ENCODE measurements around the gene CERCAM.

CERCAM gene

DNA sequence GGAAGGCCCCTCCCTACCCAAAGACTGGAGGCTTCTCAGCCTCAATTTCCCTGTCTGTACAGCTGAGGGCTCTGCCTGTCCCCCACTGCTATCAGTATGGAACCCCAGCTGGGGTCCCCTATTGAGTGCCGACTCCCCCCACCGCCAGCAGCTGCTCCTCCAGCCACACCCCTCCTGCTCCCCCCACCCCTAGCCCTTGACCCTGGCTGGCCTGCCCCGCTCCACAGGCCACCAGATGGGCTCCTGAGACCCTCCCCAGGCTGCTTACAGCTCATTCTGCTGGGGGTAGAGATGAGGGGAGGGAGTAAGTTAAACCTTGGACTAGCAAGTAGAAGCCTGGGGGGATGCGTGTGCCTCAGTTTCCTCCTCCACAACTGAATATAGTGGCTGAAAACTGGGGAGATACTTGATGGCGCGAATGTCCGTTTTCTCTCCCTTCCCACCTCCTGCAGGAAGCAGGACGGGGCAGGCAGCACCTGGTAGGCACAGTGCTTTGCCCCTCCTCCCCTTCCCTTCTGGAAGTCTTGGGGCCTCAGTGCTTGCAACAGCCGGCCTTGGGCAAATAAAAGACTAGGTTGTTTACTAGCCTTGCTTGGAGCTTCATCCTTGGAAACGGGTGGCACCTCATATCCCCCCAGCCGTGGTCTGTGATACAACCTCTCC, 30.4 kb upstream of the CERCAM start:
- H3K23ac ChIP-seq (ENCODE audit: low read length in 2 of 2): no peak overlapping the region
- no peak overlapping the region for H2AFZ ChIP-seq (ENCODE audit: low read depth, low read length)
- peaks cover 10% of the 10 kb centered on the region for H3K79me1 ChIP-seq (replicated peaks; ENCODE audit: low read length, poor library complexity, severe bottlenecking)
- no peak overlapping the region for H2BK15ac ChIP-seq (ENCODE audit: low read depth, poor library complexity, severe bottlenecking)
- DNase-seq: no peak
- H2BK12ac ChIP-seq (ENCODE audit: low read length in 2 of 2): no peak overlapping the region
- peaks cover 16% of the 10 kb centered on the region for H3K4me1 ChIP-seq (ENCODE audit: control insufficient read depth, insufficient read depth, low read depth, low read length)
- H2BK5ac ChIP-seq (ENCODE audit: low read depth, low read length, poor library complexity, severe bottlenecking): no peak overlapping the region
- H3K4me2 ChIP-seq (ENCODE audit: low read length, poor library complexity, severe bottlenecking): no peak overlapping the region
- H3K27me3 ChIP-seq (ENCODE audit: control insufficient read depth in 1 of 2, insufficient read depth in 1 of 2, low read length in 2 of 2): peaks cover 9 to 48% of the 10 kb centered on the region in 2 experiments
- 96% methylated on average over 10 of the region's 11 CpGs for WGBS
- H3K4me3 ChIP-seq (ENCODE audit: insufficient read depth in 1 of 2, low read depth in 1 of 2, low read length in 2 of 2): no peak overlapping the region
- no peak overlapping the region for H4K91ac ChIP-seq (ENCODE audit: low read length)
- H3K36me3 ChIP-seq (ENCODE audit: control insufficient read depth in 1 of 2, insufficient read depth in 2 of 2, low read depth in 1 of 2, low read length in 2 of 2): peaks cover 48 to 67% of the 10 kb centered on the region in 2 experiments
- H3K9me3 ChIP-seq (ENCODE audit: control insufficient read depth, low read length): no peaks in the 10 kb centered on the region
- no peak overlapping the region for H2BK120ac ChIP-seq (ENCODE audit: low read depth, low read length)
- no peak overlapping the region for H4K8ac ChIP-seq (ENCODE audit: low read length)
- H3K4ac ChIP-seq (ENCODE audit: low read depth in 1 of 2, low read length in 2 of 2): no peak overlapping the region
- H3K14ac ChIP-seq (ENCODE audit: low read length in 2 of 2): no peak overlapping the region
- H2AK5ac ChIP-seq (ENCODE audit: low read length, severe bottlenecking): no peak overlapping the region
- no peak overlapping the region for H3K18ac ChIP-seq (ENCODE audit: low read depth in 1 of 2, low read length in 2 of 2)
- no peak overlapping the region for H3K9ac ChIP-seq (ENCODE audit: low read length)
- H3K27ac ChIP-seq (ENCODE audit: low read length, poor library complexity, severe bottlenecking): no peak overlapping the region

DNA sequence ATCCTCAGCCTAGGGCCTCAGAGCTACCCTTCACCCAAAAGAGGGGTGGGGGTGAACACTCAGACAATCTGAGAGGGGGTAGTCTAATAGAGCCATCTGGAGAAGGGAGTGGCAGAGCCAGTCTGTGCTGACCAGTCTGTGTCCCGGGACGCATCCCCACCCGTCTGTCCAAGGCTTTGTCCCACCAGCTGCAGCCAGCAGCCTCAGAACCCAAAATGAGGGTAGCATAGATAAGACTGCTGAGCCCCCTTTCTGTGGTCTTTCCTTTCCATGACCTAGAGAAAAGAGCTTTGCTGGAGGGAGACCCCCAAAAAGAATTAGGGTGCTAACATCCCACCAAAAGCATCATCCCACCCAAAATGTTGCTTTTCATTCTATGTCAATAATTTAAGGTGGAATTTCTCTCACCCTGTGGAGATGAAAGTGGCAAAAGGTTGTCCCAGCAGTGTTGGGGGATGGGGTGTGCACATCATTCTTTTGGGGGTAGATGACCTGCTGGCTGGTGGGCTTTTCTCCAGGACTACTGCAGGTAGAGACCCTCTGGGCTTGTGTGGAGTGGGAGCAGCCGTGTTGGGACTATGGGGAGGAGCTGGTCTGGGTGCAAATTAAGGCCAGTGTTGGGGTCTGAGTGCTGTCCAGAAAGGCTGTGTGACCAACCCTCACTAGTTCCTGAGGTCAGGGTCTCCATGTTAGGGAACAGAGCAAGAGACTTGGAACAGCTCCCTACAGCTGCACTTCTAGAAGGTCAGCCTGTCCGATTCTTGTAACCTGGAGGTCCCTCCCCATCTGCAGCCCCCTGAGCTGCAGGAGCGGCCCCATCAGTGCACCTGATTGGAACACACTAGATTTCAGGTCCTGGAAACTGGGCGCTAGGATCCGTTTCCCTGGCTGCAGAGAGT, 29.6 kb upstream of the CERCAM start:
- 87% methylated on average over 6 of the region's 8 CpGs for WGBS
- Histone ChIP-seq H3K4me3 (ENCODE audit: insufficient read depth in 1 of 2, low read depth in 1 of 2, low read length in 2 of 2) (no peak overlapping the region), H2AK5ac (ENCODE audit: low read length, severe bottlenecking) (no peak overlapping the region), H3K18ac (ENCODE audit: low read depth in 1 of 2, low read length in 2 of 2) (no peak overlapping the region), H3K36me3 (ENCODE audit: control insufficient read depth in 1 of 2, insufficient read depth in 2 of 2, low read depth in 1 of 2, low read length in 2 of 2) (peaks cover 48 to 59% of the 10 kb centered on the region in 2 experiments), H2BK12ac (ENCODE audit: low read length in 2 of 2) (no peak overlapping the region), H3K27me3 (ENCODE audit: control insufficient read depth in 1 of 2, insufficient read depth in 1 of 2, low read length in 2 of 2) (peaks cover 15 to 49% of the 10 kb centered on the region in 2 experiments), H3K23ac (ENCODE audit: low read length in 2 of 2) (no peak overlapping the region), H2AFZ (ENCODE audit: low read depth, low read length) (no peak overlapping the region), H3K14ac (ENCODE audit: low read length in 2 of 2) (no peak overlapping the region), H2BK15ac (ENCODE audit: low read depth, poor library complexity, severe bottlenecking) (no peak overlapping the region), H3K79me1 (replicated peaks; ENCODE audit: low read length, poor library complexity, severe bottlenecking) (peaks cover 6% of the 10 kb centered on the region), H4K8ac (ENCODE audit: low read length) (no peak overlapping the region), H3K9me3 (ENCODE audit: control insufficient read depth, low read length) (no peaks in the 10 kb centered on the region), H3K4me1 (ENCODE audit: control insufficient read depth, insufficient read depth, low read depth, low read length) (peaks cover 16% of the 10 kb centered on the region), H3K27ac (ENCODE audit: low read length, poor library complexity, severe bottlenecking) (no peak overlapping the region), H4K91ac (ENCODE audit: low read length) (no peak overlapping the region), H2BK5ac (ENCODE audit: low read depth, low read length, poor library complexity, severe bottlenecking) (no peak overlapping the region), H3K4ac (ENCODE audit: low read depth in 1 of 2, low read length in 2 of 2) (no peak overlapping the region), H3K4me2 (ENCODE audit: low read length, poor library complexity, severe bottlenecking) (no peak overlapping the region), H2BK120ac (ENCODE audit: low read depth, low read length) (no peak overlapping the region), H3K9ac (ENCODE audit: low read length) (no peak overlapping the region)
- DNase-seq: no peak

DNA sequence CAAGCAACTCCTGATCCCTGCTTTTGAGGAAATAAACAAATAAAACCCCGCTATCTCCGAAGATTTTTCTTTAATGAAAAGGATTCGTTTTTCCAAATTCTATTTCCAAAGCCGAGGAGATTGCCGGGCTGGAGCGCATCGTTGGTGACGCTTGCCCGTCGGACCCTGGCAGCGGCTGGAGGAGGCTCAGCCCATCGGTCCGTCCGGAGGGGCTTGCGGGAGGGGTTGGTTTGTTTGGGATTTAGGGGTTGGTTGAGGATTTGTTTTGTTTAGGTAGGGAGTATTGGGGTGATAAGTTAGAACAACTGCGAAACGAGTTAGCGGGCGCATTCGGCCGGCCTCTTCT, 28.7 kb upstream of the CERCAM start:
- no peaks in the 10 kb centered on the region for H3K9me3 ChIP-seq (ENCODE audit: control insufficient read depth, low read length)
- H3K9ac ChIP-seq (ENCODE audit: low read length): no peak overlapping the region
- peaks cover 19 to 55% of the 10 kb centered on the region in 2 experiments for H3K27me3 ChIP-seq (ENCODE audit: control insufficient read depth in 1 of 2, insufficient read depth in 1 of 2, low read length in 2 of 2)
- H3K23ac ChIP-seq (ENCODE audit: low read length in 2 of 2): no peak overlapping the region
- H2BK15ac ChIP-seq (ENCODE audit: low read depth, poor library complexity, severe bottlenecking): no peak overlapping the region
- WGBS: 31% methylated on average over 21 of the region's 21 CpGs
- H2BK12ac ChIP-seq (ENCODE audit: low read length in 2 of 2): no peak overlapping the region
- no peak overlapping the region for H3K27ac ChIP-seq (ENCODE audit: low read length, poor library complexity, severe bottlenecking)
- H3K79me1 ChIP-seq (replicated peaks; ENCODE audit: low read length, poor library complexity, severe bottlenecking): peaks cover 3% of the 10 kb centered on the region
- no peak overlapping the region for H2BK5ac ChIP-seq (ENCODE audit: low read depth, low read length, poor library complexity, severe bottlenecking)
- H3K36me3 ChIP-seq (ENCODE audit: control insufficient read depth in 1 of 2, insufficient read depth in 2 of 2, low read depth in 1 of 2, low read length in 2 of 2): peaks cover 43 to 51% of the 10 kb centered on the region in 2 experiments
- no peak overlapping the region for H2AFZ ChIP-seq (ENCODE audit: low read depth, low read length)
- no peak overlapping the region for H2BK120ac ChIP-seq (ENCODE audit: low read depth, low read length)
- no peak overlapping the region for H4K91ac ChIP-seq (ENCODE audit: low read length)
- H3K4me2 ChIP-seq (ENCODE audit: low read length, poor library complexity, severe bottlenecking): peak overlapping the region; percentile 34
- H3K4me3 ChIP-seq (ENCODE audit: insufficient read depth in 1 of 2, low read depth in 1 of 2, low read length in 2 of 2): no peak overlapping the region
- no peak overlapping the region for H3K18ac ChIP-seq (ENCODE audit: low read depth in 1 of 2, low read length in 2 of 2)
- H4K8ac ChIP-seq (ENCODE audit: low read length): no peak overlapping the region
- H2AK5ac ChIP-seq (ENCODE audit: low read length, severe bottlenecking): no peak overlapping the region
- H3K4me1 ChIP-seq (ENCODE audit: control insufficient read depth, insufficient read depth, low read depth, low read length): peaks cover 17% of the 10 kb centered on the region
- H3K4ac ChIP-seq (ENCODE audit: low read depth in 1 of 2, low read length in 2 of 2): no peak overlapping the region
- no peak overlapping the region for H3K14ac ChIP-seq (ENCODE audit: low read length in 2 of 2)
- DNase-seq: no peak
